Adrenal gland (tissue), 12 donors: ENCODE measurements around the gene CCDC158. TPM values are rescaled to one million over a fixed set of nuclear protein-coding genes. Genes with fewer than 3 reads are reported as not detected.

Experiments used
- DNase-seq, 7 donors: peaks; one replicate each; pipeline ENCODE4 v3.0.0-alpha.2; 2019 to 2020
- H3K27ac ChIP-seq, 5 donors: fragments of 200-600 bp; sonication (generic) in 4 of 5; 1 replicate in 3 of 5; 2 replicates in 2 of 5; pipeline versions ENCODE4 v1.5.1 to v1.8.0; 2016 to 2020; ENCODE audit warnings: mild to moderate bottlenecking in 1 of 5
- H3K27me3 ChIP-seq: fragments of 200-600 bp; 2 replicates; pipeline ENCODE4 v1.8.0; 2021
- H3K36me3 ChIP-seq, 2 donors: fragments of 200-600 bp; replicated peaks in 1 of 2; 1 replicate in 1 of 2; 2 replicates in 1 of 2; pipeline versions ENCODE4 v1.5.1 to v1.8.0; 2018 to 2022
- H3K4me1 ChIP-seq, 2 donors: fragments of 200-600 bp; replicated peaks in 1 of 2; 1 replicate in 1 of 2; 2 replicates in 1 of 2; pipeline versions ENCODE4 v1.5.1 to v1.8.0; 2018 to 2021
- H3K4me3 ChIP-seq, 4 donors: fragments of 200-600 bp; sonication (generic) in 3 of 4; one replicate each; pipeline ENCODE4 v1.5.1; 2016 to 2018
- H3K9me3 ChIP-seq, 3 donors: fragments of 200-600 bp; sonication (generic) in 1 of 3; replicated peaks in 1 of 3; 1 replicate in 2 of 3; 2 replicates in 1 of 3; pipeline versions ENCODE4 v1.5.1 to v1.8.0; 2016 to 2021
- POLR2A ChIP-seq, 2 donors: fragments of 450-650 bp; IDR thresholded peaks; one replicate each; pipeline ENCODE4 v1.6.1; 2017; ENCODE audit warnings: antibody characterized with exemption in 2 of 2, mild to moderate bottlenecking in 2 of 2, moderate library complexity in 1 of 2
- WGBS, 4 donors: extraction: QIAGEN DNeasy Blood & Tissue Kit in 2 of 4; methylation state at CpG; one replicate each; pipeline versions ENCODE4 v1.1.5 to v1.1.7; 2013 to 2017; 5-methylcytosine and 5-hydroxymethylcytosine counted together
- intact Hi-C, 2 donors: fragments of 100-400 bp; cut with DNase I; formaldehyde crosslinking; loops; one replicate each; pipeline versions ENCODE4 v1.14.1 to v1.15.0; 2022 to 2023
- polyA plus RNA-seq, 3 donors: library from polyadenylated mRNA; stranded (reverse); fragments of 200-250 nt in 2 of 3; fragments of 350-450 nt in 1 of 3; fragmentation: Illumina TruSeq in 1 of 3; extraction: RNeasy Lipid Tissue Mini Kit (QIAGEN cat#74804) in 1 of 3; gene quantifications; one replicate each; pipeline ENCODE4 v1.2.3, GENCODE V29; 2013 to 2014
- total RNA-seq, 9 donors: library from RNA; depleted of rRNA in 4 of 9; stranded (reverse); fragments of >200 nt in 4 of 9; fragments of 120-200 nt in 1 of 9; fragmentation: NEBNext Ultra II Directional in 1 of 9; extraction: Animal tissue kit (Norgen Biotek cat#: 25700) in 1 of 9; gene quantifications; one replicate each; pipeline versions ENCODE4 v1.1.0 to v1.2.4, GENCODE V29; 2013 to 2023
- TF ChIP-seq, protein P1 (sequence below), 6 experiments: fragments of 450-650 bp in 4 of 6; fragments of 200-600 bp in 2 of 6; sonication (generic) in 1 of 6; IDR thresholded peaks; 1 replicate in 5 of 6; 2 replicates in 1 of 6; pipeline versions ENCODE4 v1.5.1 to v1.8.0; 2016 to 2021; ENCODE audit warnings: antibody characterized with exemption in 6 of 6, mild to moderate bottlenecking in 2 of 6, moderate library complexity in 1 of 6
- donor health status: healthy with polysubstance abuse.
- donor health status: Bipolar disorder and iron deficiency.
- donor health status: DM: yes; HTN: yes; CAD: no.
- donor health status: DM: no; HTN: no; CAD: no.
- donor health status: DM: no; HTN: no; CAD: no.
- donor health status: DM: yes; HTN: yes; CAD: no.

The CCDC158 gene
- total and polyA plus RNA-seq, 12 donors = 0.07 to 0.35 (median 0.13) TPM; not detected in 3

DNA sequence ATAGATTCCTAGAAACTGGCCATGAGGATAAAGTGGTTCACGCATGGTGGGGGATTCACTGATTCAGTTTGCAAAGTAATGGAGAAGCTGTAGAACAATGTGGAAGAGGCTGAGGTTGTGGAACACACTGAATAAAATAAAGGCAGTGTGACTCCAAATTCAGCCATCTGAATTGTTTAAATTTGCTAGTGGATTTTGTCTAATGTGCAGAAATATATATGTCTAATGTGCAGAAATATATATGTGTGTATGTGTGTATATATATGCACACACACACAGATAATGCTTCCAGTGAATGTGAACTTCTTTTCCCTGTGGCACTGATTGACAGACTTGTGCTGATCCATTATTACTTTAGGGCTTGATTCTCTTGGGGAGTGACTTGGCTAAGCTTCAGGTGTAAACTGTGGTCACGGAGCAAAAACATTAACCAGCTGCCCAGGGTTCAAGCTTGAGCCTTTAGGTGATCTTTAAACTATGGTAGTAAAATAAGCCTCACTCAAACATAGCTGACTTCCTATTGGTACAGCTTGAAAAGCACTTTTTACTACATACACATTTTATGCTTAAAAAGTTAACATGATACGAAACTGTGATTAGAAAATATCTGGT is 110.9 kb downstream of the CCDC158 start:
- WGBS, 4 donors = 89 to 97% (median 93%) methylated on average over 3 of the region's 3 CpGs
- H3K4me1 ChIP-seq = peaks cover 0 to 14% of the 10 kb centered on the region in 2 donors
- H3K36me3 ChIP-seq = no peaks in the 10 kb centered on the region
- TF ChIP-seq, protein P1, sequence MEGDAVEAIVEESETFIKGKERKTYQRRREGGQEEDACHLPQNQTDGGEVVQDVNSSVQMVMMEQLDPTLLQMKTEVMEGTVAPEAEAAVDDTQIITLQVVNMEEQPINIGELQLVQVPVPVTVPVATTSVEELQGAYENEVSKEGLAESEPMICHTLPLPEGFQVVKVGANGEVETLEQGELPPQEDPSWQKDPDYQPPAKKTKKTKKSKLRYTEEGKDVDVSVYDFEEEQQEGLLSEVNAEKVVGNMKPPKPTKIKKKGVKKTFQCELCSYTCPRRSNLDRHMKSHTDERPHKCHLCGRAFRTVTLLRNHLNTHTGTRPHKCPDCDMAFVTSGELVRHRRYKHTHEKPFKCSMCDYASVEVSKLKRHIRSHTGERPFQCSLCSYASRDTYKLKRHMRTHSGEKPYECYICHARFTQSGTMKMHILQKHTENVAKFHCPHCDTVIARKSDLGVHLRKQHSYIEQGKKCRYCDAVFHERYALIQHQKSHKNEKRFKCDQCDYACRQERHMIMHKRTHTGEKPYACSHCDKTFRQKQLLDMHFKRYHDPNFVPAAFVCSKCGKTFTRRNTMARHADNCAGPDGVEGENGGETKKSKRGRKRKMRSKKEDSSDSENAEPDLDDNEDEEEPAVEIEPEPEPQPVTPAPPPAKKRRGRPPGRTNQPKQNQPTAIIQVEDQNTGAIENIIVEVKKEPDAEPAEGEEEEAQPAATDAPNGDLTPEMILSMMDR (IDR thresholded peaks at IDR 0.05) = no peak
- TF ChIP-seq POLR2A (IDR thresholded peaks at IDR 0.05) = no peak
- DNase-seq = no peak
- no peaks in the 10 kb centered on the region for H3K9me3 ChIP-seq
- no peak overlapping the region for H3K27ac ChIP-seq
- intact Hi-C loops = loop anchor here (10.0 kb wide), 2 partner anchors 115 to 125 kb away; no protein-coding TSS in a partner anchor
- no peak overlapping the region for H3K4me3 ChIP-seq
- no peaks in the 10 kb centered on the region for H3K27me3 ChIP-seq

DNA sequence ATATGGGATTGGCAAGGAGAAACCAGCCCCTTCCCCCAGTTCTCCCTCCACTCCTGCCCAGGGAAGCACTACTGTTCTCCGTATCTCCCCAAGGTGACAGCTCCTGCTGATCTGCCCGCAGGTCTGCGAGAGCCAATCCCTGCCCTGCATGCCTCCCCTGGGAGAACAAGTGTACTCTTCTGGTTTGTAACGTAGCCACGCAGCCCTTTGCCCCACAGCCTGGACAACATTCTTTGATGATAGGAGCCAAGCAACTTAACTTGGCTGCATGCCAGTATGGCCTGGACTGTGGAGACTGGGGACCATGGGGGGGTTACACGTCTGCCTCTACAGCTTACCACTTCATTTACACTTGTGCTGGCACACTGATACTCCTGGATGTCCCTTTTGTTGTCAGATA is 112.4 kb downstream of the CCDC158 start:
- no peaks in the 10 kb centered on the region for H3K36me3 ChIP-seq
- no peaks in the 10 kb centered on the region for H3K27me3 ChIP-seq
- intact Hi-C loops = loop anchor here (10.0 kb wide), 2 partner anchors 114 to 124 kb away; no protein-coding TSS in a partner anchor
- no peak for DNase-seq
- no peak for TF ChIP-seq POLR2A (IDR thresholded peaks at IDR 0.05)
- TF ChIP-seq, protein P1 (IDR thresholded peaks at IDR 0.05) = no peak
- H3K27ac ChIP-seq = no peak overlapping the region
- no peak overlapping the region for H3K4me3 ChIP-seq
- 73 to 83% (median 78%) methylated on average over 2 to 6 of the region's 6 CpGs for WGBS, 4 donors
- peaks cover 0 to 15% of the 10 kb centered on the region in 2 donors for H3K4me1 ChIP-seq
- H3K9me3 ChIP-seq = no peaks in the 10 kb centered on the region

DNA sequence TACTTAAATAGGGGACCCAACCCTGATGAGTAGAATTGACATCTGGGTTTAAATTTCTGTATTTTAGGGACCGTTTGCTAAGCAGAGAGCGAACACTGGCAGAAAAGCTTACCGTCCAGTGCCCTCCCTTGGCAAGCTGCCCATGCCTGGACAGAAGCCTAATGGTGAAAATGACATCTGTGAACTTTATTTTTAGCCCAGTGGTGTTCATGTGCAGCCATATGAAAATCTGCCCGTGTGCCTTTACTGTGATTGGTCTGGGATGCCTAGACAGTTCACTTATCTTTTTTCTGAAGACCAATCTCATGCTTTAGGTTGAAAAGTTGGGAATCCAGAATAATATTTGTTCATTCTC is 113.3 kb downstream of the CCDC158 start:
- peak overlapping the region in 1 of 5 donors; percentile 90 for H3K27ac ChIP-seq
- peak in 4 of 7 donors; percentile 31 to 60 (median 40) for DNase-seq

DNA sequence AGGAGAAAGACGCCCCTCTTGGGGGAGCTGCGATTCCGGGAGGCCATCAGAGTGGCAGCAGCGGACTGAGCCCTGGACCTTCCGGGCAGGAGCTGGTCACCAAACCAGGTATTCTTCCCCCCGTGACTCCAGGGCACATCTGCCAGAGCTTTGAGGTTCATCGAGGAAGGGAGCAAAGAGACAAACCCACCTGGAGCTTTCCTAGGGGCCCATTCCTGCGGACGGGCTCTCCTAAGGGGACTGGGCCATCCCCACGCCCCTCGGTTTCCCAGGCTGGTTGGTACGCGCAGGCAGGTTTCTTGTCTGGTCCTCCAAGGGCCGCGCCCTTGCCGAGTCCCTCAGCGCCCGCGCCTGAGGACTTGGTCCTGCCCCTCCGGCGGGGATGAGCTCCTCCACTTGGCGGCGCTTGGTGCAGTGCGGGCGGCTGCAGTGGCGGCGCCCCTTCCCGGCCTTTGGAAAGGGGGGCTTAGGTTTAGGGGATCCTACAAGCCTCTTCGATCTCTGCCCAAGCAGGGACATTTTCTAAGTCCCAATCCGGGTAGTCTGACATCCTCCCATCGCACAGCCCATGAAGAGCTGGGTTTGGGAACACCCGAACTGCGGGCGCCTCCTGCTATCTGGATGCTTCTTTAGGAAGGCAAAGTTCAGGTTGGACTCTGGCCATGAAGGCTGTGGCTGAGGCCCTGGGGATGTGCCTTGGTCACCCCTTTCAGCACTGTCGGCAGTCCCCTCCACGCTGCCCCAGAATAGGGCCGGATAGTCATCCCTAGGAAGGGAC is 113.9 kb downstream of the CCDC158 start:
- WGBS, 4 donors = 7 to 44% (median 7%) methylated on average over 7 to 37 of the region's 37 CpGs
- intact Hi-C loops = loop anchor here (10.0 kb wide), 2 partner anchors 112 to 122 kb away; no protein-coding TSS in a partner anchor
- Histone ChIP-seq H3K4me3 (peak overlapping the region; percentile 62 to 87 (median 74)), H3K27me3 (no peaks in the 10 kb centered on the region), H3K4me1 (peaks cover 0 to 20% of the 10 kb centered on the region in 2 donors), H3K27ac (peak overlapping the region; percentile 57 to 90 (median 84)), H3K9me3 (no peaks in the 10 kb centered on the region), H3K36me3 (no peaks in the 10 kb centered on the region)
- DNase-seq = peak; percentile 56 to 71 (median 66)
- no peak for TF ChIP-seq POLR2A (IDR thresholded peaks at IDR 0.05)
- TF ChIP-seq, protein P1 (IDR thresholded peaks at IDR 0.05) = peak; percentile 7 to 38 (median 20)

More for the DNA sequence above, 113.3 kb downstream of the CCDC158 start:
- Histone ChIP-seq H3K27me3 (no peaks in the 10 kb centered on the region), H3K4me1 (peaks cover 0 to 15% of the 10 kb centered on the region in 2 donors), H3K9me3 (no peaks in the 10 kb centered on the region), H3K4me3 (peak overlapping the region in 1 of 4 donors; percentile 87), H3K36me3 (no peaks in the 10 kb centered on the region)
- 36 to 55% (median 47%) methylated on average over 4 of the region's 4 CpGs for WGBS, 4 donors
- TF ChIP-seq, protein P1 (IDR thresholded peaks at IDR 0.05) = no peak
- no peak for TF ChIP-seq POLR2A (IDR thresholded peaks at IDR 0.05)
- intact Hi-C loops = loop anchor here (10.0 kb wide), 2 partner anchors 113 to 123 kb away; no protein-coding TSS in a partner anchor
